ENCODE measurements around the gene SCARF2. TPM values are rescaled to one million over a fixed set of nuclear protein-coding genes. Genes with fewer than 3 reads are reported as not detected.

SCARF2 gene
- total RNA-seq, 4 donors from 2014 or later = 1.1 to 6.9 (median 2.4) TPM

- TF ChIP-seq CTCF (IDR thresholded peaks at IDR 0.05) = no peak
- TF ChIP-seq POLR2A (IDR thresholded peaks at IDR 0.05) = no peak
- Histone ChIP-seq H3K4me1 (peaks cover 0 to 29% (median 11%) of the 10 kb centered on the region in 3 donors), H3K27me3 (no peaks in the 10 kb centered on the region), H3K27ac (no peak overlapping the region), H3K9me3 (no peaks in the 10 kb centered on the region), H3K36me3 (peaks cover 0 to 31% (median 0%) of the 10 kb centered on the region in 3 donors), H3K4me3 (no peak overlapping the region)
- 92 to 96% methylated on average over 5 of the region's 5 CpGs for WGBS, 2 donors
- no peak for DNase-seq
- intact Hi-C loops (cut with DNase I) = no loop called here
Observed at GRCh38 chr22:20398420-20398819, 39.2 kb downstream of the SCARF2 start.

DNA sequence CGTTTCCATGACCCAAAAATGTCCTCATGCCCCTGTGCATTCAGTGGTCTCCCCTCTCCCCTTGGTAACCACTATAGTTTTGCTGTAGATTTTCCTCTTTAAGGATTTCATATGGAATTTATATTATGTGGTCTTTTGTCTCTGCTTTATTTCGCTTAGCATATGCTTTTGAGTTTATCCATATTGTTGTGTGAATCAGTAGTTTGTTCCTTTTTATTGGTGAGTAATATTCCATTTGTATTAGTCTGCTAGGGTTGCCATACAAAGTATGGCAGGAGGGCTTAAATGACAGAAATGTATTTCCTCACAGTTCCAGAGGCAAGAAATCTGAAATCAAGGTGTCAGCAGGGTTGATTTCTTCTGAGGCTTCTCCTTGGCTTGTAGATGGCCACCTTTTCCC, 40.1 kb downstream of the SCARF2 start:
- no peaks in the 10 kb centered on the region for H3K27me3 ChIP-seq
- 82 to 90% methylated on average over 2 of the region's 2 CpGs for WGBS, 2 donors
- DNase-seq = no peak
- no peak overlapping the region for H3K27ac ChIP-seq
- peaks cover 0 to 32% (median 13%) of the 10 kb centered on the region in 3 donors for H3K4me1 ChIP-seq
- intact Hi-C loops (cut with DNase I) = no loop called here
- no peak overlapping the region for H3K4me3 ChIP-seq
- no peaks in the 10 kb centered on the region for H3K9me3 ChIP-seq
- no peak for TF ChIP-seq CTCF (IDR thresholded peaks at IDR 0.05)
- TF ChIP-seq POLR2A (IDR thresholded peaks at IDR 0.05) = no peak
- peaks cover 0 to 24% (median 0%) of the 10 kb centered on the region in 3 donors for H3K36me3 ChIP-seq

DNA sequence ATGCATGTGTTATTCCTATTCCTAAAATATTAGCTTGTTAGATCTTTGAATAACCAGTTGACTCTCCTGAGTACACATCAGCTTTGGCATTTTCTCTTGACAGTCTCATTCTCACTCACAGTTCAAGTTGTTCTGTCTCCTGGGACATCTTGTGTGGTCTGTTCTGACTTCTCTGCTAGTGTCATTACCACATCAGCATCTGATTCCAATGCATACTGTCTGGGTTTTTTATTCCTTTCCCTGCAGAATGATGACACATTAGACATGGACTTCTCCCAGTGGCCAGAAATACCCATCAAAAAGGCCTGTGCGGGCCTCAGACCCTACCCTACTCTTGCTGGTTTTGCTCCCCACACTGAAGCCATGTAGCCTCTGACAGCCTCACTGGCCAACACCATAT, 41.0 kb downstream of the SCARF2 start:
- 71 to 95% methylated on average over 1 of the region's 1 CpG for WGBS, 2 donors
- DNase-seq = no peak
- no peak overlapping the region for H3K4me3 ChIP-seq

DNA sequence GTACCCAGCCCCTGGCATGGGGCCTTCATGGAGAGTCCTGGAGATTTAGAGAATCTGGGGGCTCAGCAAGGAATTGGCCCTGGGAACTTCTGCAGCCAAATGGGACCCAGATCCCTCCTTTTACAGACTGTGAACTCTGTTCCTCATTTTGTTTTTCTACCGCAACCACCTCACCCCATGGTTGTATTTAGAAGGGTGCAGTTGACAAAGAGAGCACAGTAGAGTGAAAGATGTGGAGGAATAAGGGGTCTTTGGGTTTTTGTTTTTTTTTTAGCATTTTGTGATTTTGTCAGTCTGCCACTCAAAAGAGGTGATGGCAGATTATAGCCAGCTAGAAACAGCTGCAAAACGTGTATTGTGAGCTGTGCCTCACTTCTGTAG, 41.7 kb downstream of the SCARF2 start:
- intact Hi-C loops (cut with DNase I) = no loop called here

More for the DNA sequence above, 41.0 kb downstream of the SCARF2 start:
- H3K36me3 ChIP-seq = peaks cover 0 to 16% (median 0%) of the 10 kb centered on the region in 3 donors
- intact Hi-C loops (cut with DNase I) = no loop called here
- H3K27me3 ChIP-seq = no peaks in the 10 kb centered on the region
- no peak for TF ChIP-seq CTCF (IDR thresholded peaks at IDR 0.05)
- TF ChIP-seq POLR2A (IDR thresholded peaks at IDR 0.05) = no peak
- no peaks in the 10 kb centered on the region for H3K9me3 ChIP-seq
- H3K27ac ChIP-seq = no peak overlapping the region
- peaks cover 0 to 32% (median 13%) of the 10 kb centered on the region in 3 donors for H3K4me1 ChIP-seq

More for the DNA sequence above, 41.7 kb downstream of the SCARF2 start:
- no peak for DNase-seq
- H3K4me1 ChIP-seq = peaks cover 0 to 32% (median 13%) of the 10 kb centered on the region in 3 donors
- no peak for TF ChIP-seq POLR2A (IDR thresholded peaks at IDR 0.05)
- no peak for TF ChIP-seq CTCF (IDR thresholded peaks at IDR 0.05)
- H3K4me3 ChIP-seq = no peak overlapping the region
- H3K27me3 ChIP-seq = no peaks in the 10 kb centered on the region
- no peaks in the 10 kb centered on the region for H3K9me3 ChIP-seq
- WGBS, 2 donors = 55 to 62% methylated on average over 2 of the region's 2 CpGs
- no peak overlapping the region for H3K27ac ChIP-seq
- peaks cover 0 to 8% (median 0%) of the 10 kb centered on the region in 3 donors for H3K36me3 ChIP-seq

All from esophagus squamous epithelium (tissue), 5 donors.